Measurements from ENCODE around the gene SMPD4.
"Not testable (repeated sequence)": the region's sequence is repeated elsewhere in the genome, so short reads cannot be mapped to it uniquely, and the experiment has no call there.

GRCh38 chr2:130151145-130151512 is 30.3 kb downstream of the SMPD4 start:
- TF ChIP-seq, protein P1, sequence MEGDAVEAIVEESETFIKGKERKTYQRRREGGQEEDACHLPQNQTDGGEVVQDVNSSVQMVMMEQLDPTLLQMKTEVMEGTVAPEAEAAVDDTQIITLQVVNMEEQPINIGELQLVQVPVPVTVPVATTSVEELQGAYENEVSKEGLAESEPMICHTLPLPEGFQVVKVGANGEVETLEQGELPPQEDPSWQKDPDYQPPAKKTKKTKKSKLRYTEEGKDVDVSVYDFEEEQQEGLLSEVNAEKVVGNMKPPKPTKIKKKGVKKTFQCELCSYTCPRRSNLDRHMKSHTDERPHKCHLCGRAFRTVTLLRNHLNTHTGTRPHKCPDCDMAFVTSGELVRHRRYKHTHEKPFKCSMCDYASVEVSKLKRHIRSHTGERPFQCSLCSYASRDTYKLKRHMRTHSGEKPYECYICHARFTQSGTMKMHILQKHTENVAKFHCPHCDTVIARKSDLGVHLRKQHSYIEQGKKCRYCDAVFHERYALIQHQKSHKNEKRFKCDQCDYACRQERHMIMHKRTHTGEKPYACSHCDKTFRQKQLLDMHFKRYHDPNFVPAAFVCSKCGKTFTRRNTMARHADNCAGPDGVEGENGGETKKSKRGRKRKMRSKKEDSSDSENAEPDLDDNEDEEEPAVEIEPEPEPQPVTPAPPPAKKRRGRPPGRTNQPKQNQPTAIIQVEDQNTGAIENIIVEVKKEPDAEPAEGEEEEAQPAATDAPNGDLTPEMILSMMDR (IDR thresholded peaks at IDR 0.05; ENCODE audit: insufficient read depth, low read length, poor library complexity, severe bottlenecking) = not testable (repeated sequence)
- not testable (repeated sequence) for TF ChIP-seq EZH2phosphoT487 (conservative IDR thresholded peaks at IDR 0.05; ENCODE audit: low read length)
